Measurements from ENCODE around the gene CC2D2B. TPM values are rescaled to one million over a fixed set of nuclear protein-coding genes. Genes with fewer than 3 reads are reported as not detected.

Gene CC2D2B
- total and polyA plus RNA-seq, 2 of the 13 experiments (the other 11 are each of a cell fraction or from before 2014, with no cell fraction given) = 0.20 TPM; not detected in 1

- H3K4me1 ChIP-seq (ENCODE audit: insufficient read depth, low read length) = no peaks in the 10 kb centered on the region
- ATAC-seq = no peak
Measured at GRCh38 chr10:96013956-96014355, 106.2 kb downstream of the CC2D2B start.

More at GRCh38 chr10:96013956-96014355, 106.2 kb downstream of the CC2D2B start:
- Histone ChIP-seq H3K4me2 (ENCODE audit: low read depth, low read length) (no peak overlapping the region), H3K79me2 (ENCODE audit: insufficient read depth, low read length) (no peaks in the 10 kb centered on the region), H3K9ac (ENCODE audit: insufficient read depth, low read depth, low read length) (no peak overlapping the region), H3K9me3 (ENCODE audit: low read length) (no peaks in the 10 kb centered on the region), H3K36me3 (replicated peaks in 1 of 2; ENCODE audit: control insufficient read depth in 1 of 2, insufficient read depth in 2 of 2, low read length in 2 of 2) (no peaks in the 10 kb centered on the region), H3K27me3 (ENCODE audit: control insufficient read depth in 1 of 2, insufficient read depth in 2 of 2, low read length in 2 of 2) (no peaks in the 10 kb centered on the region), H3K27ac (ENCODE audit: extremely low read length, insufficient read depth, low read length) (no peak overlapping the region), H3K4me3 (replicated peaks in 1 of 3; ENCODE audit: insufficient read depth in 1 of 3, low read depth in 2 of 3, low read length in 3 of 3) (no peak overlapping the region), H4K20me1 (ENCODE audit: insufficient read depth, low read length) (no peaks in the 10 kb centered on the region), H2AFZ (ENCODE audit: low read length) (no peak overlapping the region)
- ChIA-PET POLR2A (no interaction called here), CTCF (ENCODE audit: low intra/inter-chr PET ratio, low total read pairs) (no interaction called here)
- in situ Hi-C loops (cut with HindIII; ENCODE audit: extremely low pct_ligation_motif_present, low pct_unique_long_range_greater_than_20kb) = no loop called here
- WGBS (ENCODE audit: low lambda C conversion rate) = 21% methylated on average over 2 of the region's 2 CpGs
- no TSS peak for BruUV-seq (replicated peaks)
- TF ChIP-seq ZNF609 (CRISPR knock-in tag; IDR thresholded peaks at IDR 0.05; ENCODE audit: borderline replicate concordance) (no peak), USF2 (IDR thresholded peaks at IDR 0.05; ENCODE audit: low read depth, low read length) (no peak), USF2 (CRISPR knock-in tag; IDR thresholded peaks at IDR 0.05; ENCODE audit: borderline replicate concordance) (no peak), MAF1 (CRISPR knock-in tag; IDR thresholded peaks at IDR 0.05; ENCODE audit: borderline replicate concordance) (no peak)
- TF ChIP-seq, protein P1, sequence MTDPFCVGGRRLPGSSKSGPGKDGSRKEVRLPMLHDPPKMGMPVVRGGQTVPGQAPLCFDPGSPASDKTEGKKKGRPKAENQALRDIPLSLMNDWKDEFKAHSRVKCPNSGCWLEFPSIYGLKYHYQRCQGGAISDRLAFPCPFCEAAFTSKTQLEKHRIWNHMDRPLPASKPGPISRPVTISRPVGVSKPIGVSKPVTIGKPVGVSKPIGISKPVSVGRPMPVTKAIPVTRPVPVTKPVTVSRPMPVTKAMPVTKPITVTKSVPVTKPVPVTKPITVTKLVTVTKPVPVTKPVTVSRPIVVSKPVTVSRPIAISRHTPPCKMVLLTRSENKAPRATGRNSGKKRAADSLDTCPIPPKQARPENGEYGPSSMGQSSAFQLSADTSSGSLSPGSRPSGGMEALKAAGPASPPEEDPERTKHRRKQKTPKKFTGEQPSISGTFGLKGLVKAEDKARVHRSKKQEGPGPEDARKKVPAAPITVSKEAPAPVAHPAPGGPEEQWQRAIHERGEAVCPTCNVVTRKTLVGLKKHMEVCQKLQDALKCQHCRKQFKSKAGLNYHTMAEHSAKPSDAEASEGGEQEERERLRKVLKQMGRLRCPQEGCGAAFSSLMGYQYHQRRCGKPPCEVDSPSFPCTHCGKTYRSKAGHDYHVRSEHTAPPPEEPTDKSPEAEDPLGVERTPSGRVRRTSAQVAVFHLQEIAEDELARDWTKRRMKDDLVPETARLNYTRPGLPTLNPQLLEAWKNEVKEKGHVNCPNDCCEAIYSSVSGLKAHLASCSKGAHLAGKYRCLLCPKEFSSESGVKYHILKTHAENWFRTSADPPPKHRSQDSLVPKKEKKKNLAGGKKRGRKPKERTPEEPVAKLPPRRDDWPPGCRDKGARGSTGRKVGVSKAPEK (CRISPR knock-in tag; IDR thresholded peaks at IDR 0.05; ENCODE audit: borderline replicate concordance) = no peak
- intact Hi-C loops (cut with micrococcal nuclease; ENCODE audit: unreplicated experiment) = no loop called here
- FAIRE-seq = no peak
- no peak for DNase-seq (ENCODE audit: low spot score)
